ENCODE data around the gene ZNF710. TPM values are rescaled to one million over a fixed set of nuclear protein-coding genes. Genes with fewer than 3 reads are reported as not detected.

ZNF710 gene
- total and polyA plus RNA-seq, 2 of the 13 experiments (the other 11 are each of a cell fraction or from before 2014, with no cell fraction given): 4.7 to 20.6 TPM

DNA sequence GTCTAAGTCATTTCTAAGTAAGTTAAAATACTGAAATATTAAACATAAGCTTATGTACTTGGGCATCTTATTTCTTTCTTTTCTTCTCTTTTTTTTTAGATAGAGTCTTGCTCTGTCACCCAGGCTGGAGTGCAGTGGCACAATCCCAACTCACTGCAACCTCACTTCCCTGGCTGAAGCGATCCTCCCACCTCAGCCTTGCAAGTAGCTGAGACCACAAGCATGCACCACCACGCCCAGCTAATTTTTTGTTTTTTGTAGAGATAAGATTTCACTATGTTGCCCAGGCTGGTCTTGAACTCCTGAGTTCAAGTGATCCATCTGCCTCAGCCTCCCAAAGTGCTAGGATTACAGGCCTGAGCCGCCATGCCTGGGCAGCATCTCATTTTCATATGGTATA lies 16.0 kb upstream of the ZNF710 start:
- Histone ChIP-seq H3K36me3 (replicated peaks in 1 of 2; ENCODE audit: control insufficient read depth in 1 of 2, insufficient read depth in 2 of 2, low read length in 2 of 2) (no peaks in the 10 kb centered on the region), H3K4me1 (ENCODE audit: insufficient read depth, low read length) (no peaks in the 10 kb centered on the region), H3K27ac (ENCODE audit: extremely low read length, insufficient read depth, low read length) (no peak overlapping the region), H3K9me3 (ENCODE audit: low read length) (no peaks in the 10 kb centered on the region), H3K27me3 (ENCODE audit: control insufficient read depth in 1 of 2, insufficient read depth in 2 of 2, low read length in 2 of 2) (no peaks in the 10 kb centered on the region), H4K20me1 (ENCODE audit: insufficient read depth, low read length) (no peaks in the 10 kb centered on the region), H2AFZ (ENCODE audit: low read length) (no peak overlapping the region), H3K9ac (ENCODE audit: insufficient read depth, low read depth, low read length) (no peak overlapping the region), H3K4me3 (replicated peaks in 1 of 3; ENCODE audit: insufficient read depth in 1 of 3, low read depth in 2 of 3, low read length in 3 of 3) (no peak overlapping the region), H3K4me2 (ENCODE audit: low read depth, low read length) (no peak overlapping the region), H3K79me2 (ENCODE audit: insufficient read depth, low read length) (no peaks in the 10 kb centered on the region)
- in situ Hi-C loops (cut with HindIII; ENCODE audit: extremely low pct_ligation_motif_present, low pct_unique_long_range_greater_than_20kb): no loop called here
- CTCF ChIA-PET (ENCODE audit: low intra/inter-chr PET ratio, low total read pairs): no interaction called here
- no peak for ATAC-seq
- TF ChIP-seq FLYWCH1 (CRISPR knock-in tag; IDR thresholded peaks at IDR 0.05) (no peak), ARID2 (CRISPR knock-in tag; IDR thresholded peaks at IDR 0.05; ENCODE audit: borderline replicate concordance) (no peak), ZNF224 (CRISPR knock-in tag; IDR thresholded peaks at IDR 0.05) (no peak), THAP8 (CRISPR knock-in tag; IDR thresholded peaks at IDR 0.05; ENCODE audit: borderline replicate concordance) (no peak), ZNF670 (CRISPR knock-in tag; IDR thresholded peaks at IDR 0.05; ENCODE audit: borderline replicate concordance) (no peak), ESRRA (CRISPR knock-in tag; IDR thresholded peaks at IDR 0.05; ENCODE audit: low read depth) (no peak), ZNF326 (CRISPR knock-in tag; IDR thresholded peaks at IDR 0.05; ENCODE audit: borderline replicate concordance) (no peak), ZNF3 (CRISPR knock-in tag; IDR thresholded peaks at IDR 0.05) (no peak), MXI1 (IDR thresholded peaks at IDR 0.05; ENCODE audit: borderline replicate concordance, low read depth, low read length) (no peak), NFE2L1 (CRISPR knock-in tag; IDR thresholded peaks at IDR 0.05; ENCODE audit: borderline replicate concordance) (no peak), REL (CRISPR knock-in tag; conservative IDR thresholded peaks at IDR 0.05) (no peak), ZNF629 (CRISPR knock-in tag; conservative IDR thresholded peaks at IDR 0.05) (no peak), CC2D1A (CRISPR knock-in tag; IDR thresholded peaks at IDR 0.05) (no peak), EHMT2 (IDR thresholded peaks at IDR 0.05; ENCODE audit: borderline replicate concordance, low read depth, low read length) (no peak), ETV6 (CRISPR knock-in tag; conservative IDR thresholded peaks at IDR 0.05) (no peak), AGO2 (optimal IDR thresholded peaks at IDR 0.05; ENCODE audit: low read depth, low read length) (no peak), ZNF24 (IDR thresholded peaks at IDR 0.05) (no peak), RARA (CRISPR knock-in tag; IDR thresholded peaks at IDR 0.05) (no peak), MIER3 (CRISPR knock-in tag; IDR thresholded peaks at IDR 0.05; ENCODE audit: borderline replicate concordance) (no peak)
- intact Hi-C loops (cut with micrococcal nuclease; ENCODE audit: unreplicated experiment): no loop called here
- FAIRE-seq: no peak
- WGBS (ENCODE audit: low lambda C conversion rate): 25% methylated on average over 3 of the region's 3 CpGs
- no peak for DNase-seq (ENCODE audit: low spot score)
- BruUV-seq (replicated peaks): no TSS peak
- POLR2A ChIA-PET: interaction anchor here (0.8 kb wide), 1 partner anchor 13 kb away, joined by 5 read pairs; no protein-coding TSS in a partner anchor

Measured in HepG2 (cell line).